Right lobe of liver (tissue), 6 donors: ENCODE data around the gene CHST2. TPM values are rescaled to one million over a fixed set of nuclear protein-coding genes. Genes with fewer than 3 reads are reported as not detected.

Source experiments
- ATAC-seq, 4 donors: fragments of 200-7000 bp; cut with Tn5 transposase; one replicate each; pipeline ENCODE4 v1.9.1; 2020; ENCODE audit warnings: mild to moderate bottlenecking in 4 of 4, moderate library complexity in 4 of 4
- DNase-seq, 3 donors: peaks; one replicate each; pipeline ENCODE4 v3.0.0-alpha.2; 2020
- H3K27ac ChIP-seq, 3 donors: fragments of 200-600 bp; one replicate each; pipeline ENCODE4 v1.8.0; 2022
- H3K27me3 ChIP-seq, 2 donors: fragments of 200-600 bp; one replicate each; pipeline ENCODE4 v1.8.0; 2022
- H3K36me3 ChIP-seq, 4 donors: fragments of 200-600 bp; sonication (generic) in 1 of 4; one replicate each; pipeline versions ENCODE4 v1.5.1 to v1.8.0; 2017 to 2022; ENCODE audit warnings: control low read depth in 1 of 4
- H3K4me1 ChIP-seq, 4 donors: fragments of 200-600 bp; sonication (generic) in 1 of 4; one replicate each; pipeline versions ENCODE4 v1.5.1 to v1.8.0; 2017 to 2022; ENCODE audit warnings: control low read depth in 1 of 4
- H3K4me3 ChIP-seq, 3 donors: fragments of 200-600 bp; one replicate each; pipeline ENCODE4 v1.8.0; 2022
- H3K9me3 ChIP-seq, 4 donors: fragments of 200-600 bp; sonication (generic) in 1 of 4; one replicate each; pipeline versions ENCODE4 v1.5.1 to v1.8.0; 2017 to 2022; ENCODE audit warnings: control low read depth in 1 of 4
- POLR2A ChIP-seq: fragments of 450-650 bp; IDR thresholded peaks from one replicate; pipeline ENCODE4 v1.6.1; 2017; ENCODE audit warnings: antibody characterized with exemption, mild to moderate bottlenecking
- WGBS: methylation state at CpG from one replicate; pipeline ENCODE4 v1.1.6; 2018; ENCODE audit warnings: low coverage, low lambda C conversion rate; ENCODE audit not compliant: insufficient coverage; ENCODE audit errors: missing lambda C conversion rate; 5-methylcytosine and 5-hydroxymethylcytosine counted together
- intact Hi-C, 2 donors: fragments of 100-400 bp; cut with DNase I; formaldehyde crosslinking; loops; one replicate each; pipeline versions ENCODE4 v1.11.2 to v1.14.1; 2022
- total RNA-seq, 6 experiments: library from RNA; depleted of rRNA in 2 of 6; stranded (reverse); fragments of >200 nt in 2 of 6; fragmentation: NEBNext Ultra II Directional in 3 of 6; extraction: Animal tissue kit (Norgen Biotek cat#: 25700) in 3 of 6; gene quantifications; one replicate each; pipeline versions ENCODE4 v1.1.0 to v1.2.4, GENCODE V29; 2016 to 2023
- TF ChIP-seq, protein P1 (sequence below), 4 donors: fragments of 200-600 bp in 3 of 4; fragments of 450-650 bp in 1 of 4; IDR thresholded peaks; one replicate each; pipeline versions ENCODE4 v1.5.1 to v1.8.0; 2016 to 2022; ENCODE audit warnings: antibody characterized with exemption in 4 of 4, mild to moderate bottlenecking in 2 of 4
- donor health status: DM: no; HTN: yes; CAD: no.
- donor health status: DM: no; HTN: no; CAD: no.
- donor health status: DM: no; HTN: no; CAD: no.
- donor health status: DM: no; HTN: yes; CAD: no.
- donor health status: DM: no; HTN: yes; CAD: no.

The CHST2 gene
- total RNA-seq, 6 experiments from 2014 or later: 0.73 to 1.7 (median 1.1) TPM

DNA sequence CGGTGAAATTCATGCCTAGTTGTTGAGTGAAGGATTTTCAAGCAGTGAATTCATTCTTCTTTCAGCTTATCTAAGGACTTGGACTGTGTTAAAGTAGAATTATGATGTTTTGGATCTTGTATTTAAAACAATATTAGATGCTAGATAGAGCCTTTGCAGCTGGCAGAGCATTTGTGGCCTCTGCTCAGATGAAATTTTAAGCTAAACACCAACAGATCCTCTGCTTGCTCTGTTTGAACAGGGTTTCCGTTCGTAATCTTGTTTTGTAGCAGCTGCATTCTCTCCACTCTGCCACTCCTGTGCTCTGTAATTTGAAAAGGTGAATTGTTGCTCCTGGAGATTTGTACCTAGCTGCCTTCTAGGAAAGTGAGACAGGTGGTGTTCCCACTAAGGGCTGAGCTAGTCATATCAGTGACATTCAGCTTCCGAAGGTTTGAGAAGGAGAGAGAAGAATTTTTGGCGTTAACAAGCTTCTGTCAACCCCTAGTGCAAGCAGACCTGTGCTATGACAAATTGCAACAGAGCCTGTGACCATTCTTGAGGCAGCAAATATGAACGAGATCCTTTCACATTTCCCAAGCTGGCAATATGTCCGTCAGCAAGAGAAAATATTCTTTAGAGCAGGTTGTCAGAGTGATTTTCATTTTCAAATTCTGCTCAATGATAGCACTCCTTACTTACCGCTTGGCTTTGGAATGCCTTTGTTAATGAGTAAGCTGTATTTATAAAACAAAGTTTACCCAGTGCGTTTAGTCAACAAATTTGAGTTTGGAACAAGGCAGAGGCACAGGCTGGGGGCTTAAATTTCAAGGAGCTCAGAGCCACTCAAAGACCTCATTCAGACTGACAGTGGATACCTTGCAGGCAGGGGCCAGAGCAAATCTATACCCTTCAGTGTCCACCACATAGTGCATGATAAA lies 5.3 kb downstream of the CHST2 start:
- Histone ChIP-seq H3K36me3 (no peaks in the 10 kb centered on the region), H3K9me3 (no peaks in the 10 kb centered on the region), H3K4me3 (peak overlapping the region in 2 of 3 donors; percentile 32 to 36), H3K4me1 (peaks cover 0 to 18% (median 8%) of the 10 kb centered on the region in 4 donors), H3K27me3 (no peaks in the 10 kb centered on the region), H3K27ac (peak overlapping the region in 2 of 3 donors; percentile 51 to 54)
- intact Hi-C loops: no loop called here
- no peak for TF ChIP-seq POLR2A
- TF ChIP-seq, protein P1, sequence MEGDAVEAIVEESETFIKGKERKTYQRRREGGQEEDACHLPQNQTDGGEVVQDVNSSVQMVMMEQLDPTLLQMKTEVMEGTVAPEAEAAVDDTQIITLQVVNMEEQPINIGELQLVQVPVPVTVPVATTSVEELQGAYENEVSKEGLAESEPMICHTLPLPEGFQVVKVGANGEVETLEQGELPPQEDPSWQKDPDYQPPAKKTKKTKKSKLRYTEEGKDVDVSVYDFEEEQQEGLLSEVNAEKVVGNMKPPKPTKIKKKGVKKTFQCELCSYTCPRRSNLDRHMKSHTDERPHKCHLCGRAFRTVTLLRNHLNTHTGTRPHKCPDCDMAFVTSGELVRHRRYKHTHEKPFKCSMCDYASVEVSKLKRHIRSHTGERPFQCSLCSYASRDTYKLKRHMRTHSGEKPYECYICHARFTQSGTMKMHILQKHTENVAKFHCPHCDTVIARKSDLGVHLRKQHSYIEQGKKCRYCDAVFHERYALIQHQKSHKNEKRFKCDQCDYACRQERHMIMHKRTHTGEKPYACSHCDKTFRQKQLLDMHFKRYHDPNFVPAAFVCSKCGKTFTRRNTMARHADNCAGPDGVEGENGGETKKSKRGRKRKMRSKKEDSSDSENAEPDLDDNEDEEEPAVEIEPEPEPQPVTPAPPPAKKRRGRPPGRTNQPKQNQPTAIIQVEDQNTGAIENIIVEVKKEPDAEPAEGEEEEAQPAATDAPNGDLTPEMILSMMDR (IDR thresholded peaks at IDR 0.05): peak in 1 of 4 donors; percentile 0
- ATAC-seq (peak; percentile 67 to 82 (median 76)), DNase-seq (no peak)
- 22% methylated on average over 9 of the region's 9 CpGs for WGBS

- intact Hi-C loops: no loop called here
- 57% methylated on average over 1 of the region's 3 CpGs for WGBS
- H3K27me3 ChIP-seq: no peaks in the 10 kb centered on the region
- ATAC-seq (no peak), DNase-seq (no peak)
- H3K4me1 ChIP-seq: peaks cover 0 to 13% (median 5%) of the 10 kb centered on the region in 4 donors
- H3K9me3 ChIP-seq: no peaks in the 10 kb centered on the region
- H3K4me3 ChIP-seq: no peak overlapping the region
- H3K27ac ChIP-seq: no peak overlapping the region
- TF ChIP-seq, protein P1 (IDR thresholded peaks at IDR 0.05): no peak
- TF ChIP-seq POLR2A: no peak
- no peaks in the 10 kb centered on the region for H3K36me3 ChIP-seq
Observed at GRCh38 chr3:143127801-143128200, 8.2 kb downstream of the CHST2 start.

DNA sequence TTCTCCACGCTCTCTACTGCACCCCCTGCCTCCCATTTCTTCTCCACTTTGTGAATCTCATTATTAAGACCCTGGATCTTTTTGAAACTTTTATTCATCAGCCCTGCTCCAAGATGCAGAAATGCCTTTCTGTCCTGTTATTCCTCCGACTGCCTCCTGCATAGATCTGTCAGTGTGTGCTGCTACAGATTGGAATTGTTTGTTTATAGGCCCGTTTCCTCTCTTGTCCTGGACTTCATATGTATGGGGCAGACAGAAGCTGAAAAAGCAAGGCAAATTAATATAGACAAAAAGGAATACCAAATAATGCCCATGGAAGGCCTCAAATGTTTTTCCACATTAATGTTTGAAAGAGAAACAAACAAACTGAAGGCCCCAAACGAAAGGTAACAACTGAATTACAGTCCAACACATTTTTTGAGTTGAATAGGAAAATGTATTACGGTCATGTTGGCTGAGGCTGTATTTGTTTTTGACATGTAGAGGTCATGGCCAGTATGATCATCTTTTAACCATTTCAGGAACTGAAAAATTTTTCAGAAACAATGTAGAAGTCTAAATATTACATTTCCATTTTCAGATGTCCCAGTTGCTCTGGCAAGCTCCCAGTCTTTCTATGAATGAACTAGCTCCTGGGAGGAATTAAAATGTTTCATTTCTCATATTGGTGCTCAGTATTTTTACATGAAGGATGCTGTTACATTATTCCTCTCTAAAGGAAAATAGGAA lies 8.8 kb downstream of the CHST2 start:
- no peak overlapping the region for H3K4me3 ChIP-seq
- 38% methylated on average over 5 of the region's 5 CpGs for WGBS
- no peak overlapping the region for H3K27ac ChIP-seq
- peaks cover 0 to 13% (median 5%) of the 10 kb centered on the region in 4 donors for H3K4me1 ChIP-seq
- H3K27me3 ChIP-seq: no peaks in the 10 kb centered on the region
- no peak for DNase-seq
- intact Hi-C loops: no loop called here
- H3K36me3 ChIP-seq: no peaks in the 10 kb centered on the region
- H3K9me3 ChIP-seq: no peaks in the 10 kb centered on the region
- ATAC-seq: no peak
- no peak for TF ChIP-seq POLR2A
- TF ChIP-seq, protein P1 (IDR thresholded peaks at IDR 0.05): no peak

DNA sequence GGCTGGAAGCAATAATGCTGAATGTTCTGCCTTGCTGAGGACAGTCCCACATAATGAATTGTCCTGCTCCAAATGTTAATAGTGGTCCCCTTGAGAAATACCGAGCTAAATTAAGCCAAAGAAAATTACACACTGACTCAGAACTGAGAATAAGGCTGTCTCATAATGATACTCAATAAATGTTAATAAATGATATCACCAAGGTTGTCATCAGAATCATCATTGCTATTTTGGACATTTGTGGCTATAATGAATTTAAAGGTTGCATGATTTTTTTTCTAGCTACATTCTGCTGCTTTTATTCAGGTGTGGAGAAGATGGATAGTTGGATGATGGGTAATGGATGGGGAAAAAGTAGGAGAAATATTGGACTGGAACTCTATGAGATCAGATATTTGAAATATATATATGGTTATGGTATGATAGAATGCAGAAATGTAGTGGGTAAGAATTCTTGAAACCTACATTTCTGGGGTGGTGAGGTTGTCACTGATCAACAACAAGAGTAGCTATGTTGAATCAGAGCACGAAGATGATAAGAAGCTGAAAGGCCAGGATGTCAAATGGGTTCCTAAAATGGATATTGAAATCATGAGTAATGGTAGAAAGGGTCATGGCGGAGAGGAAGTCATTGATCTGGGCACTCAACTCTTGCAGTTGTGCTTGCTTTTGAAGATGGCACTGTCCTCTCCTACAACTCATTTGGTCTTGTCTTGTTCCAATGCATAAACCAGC lies 12.8 kb downstream of the CHST2 start:
- Histone ChIP-seq H3K36me3 (no peaks in the 10 kb centered on the region), H3K27me3 (no peaks in the 10 kb centered on the region), H3K4me3 (no peak overlapping the region), H3K9me3 (no peaks in the 10 kb centered on the region), H3K4me1 (no peaks in the 10 kb centered on the region), H3K27ac (no peak overlapping the region)
- DNase-seq (no peak), ATAC-seq (no peak)
- TF ChIP-seq, protein P1 (IDR thresholded peaks at IDR 0.05): no peak
- TF ChIP-seq POLR2A: no peak
- 88% methylated on average over 3 of the region's 3 CpGs for WGBS
- intact Hi-C loops: no loop called here
